Testis (tissue), 3 donors: ENCODE data around the gene MAMLD1. TPM values are rescaled to one million over a fixed set of nuclear protein-coding genes. Genes with fewer than 3 reads are reported as not detected.

Experiments
- DNase-seq: peaks from one replicate; pipeline ENCODE4 v3.0.0-alpha.2; 2019
- H3K27ac ChIP-seq, 2 donors: fragments of 200-600 bp; sonication (generic); one replicate each; pipeline ENCODE4 v1.5.1; 2019
- H3K27me3 ChIP-seq: fragments of 200-600 bp; sonication (generic); one replicate; pipeline ENCODE4 v1.5.1; 2019
- H3K36me3 ChIP-seq: fragments of 200-600 bp; sonication (generic); one replicate; pipeline ENCODE4 v1.5.1; 2017; ENCODE audit warnings: low read depth; ENCODE audit errors: missing control alignments
- H3K4me1 ChIP-seq: fragments of 200-600 bp; sonication (generic); one replicate; pipeline ENCODE4 v1.5.1; 2019
- H3K4me3 ChIP-seq, 2 donors: fragments of 200-600 bp; sonication (generic); one replicate each; pipeline ENCODE4 v1.5.1; 2017 to 2019
- H3K9me3 ChIP-seq: fragments of 200-600 bp; sonication (generic); one replicate; pipeline ENCODE4 v1.5.1; 2017
- CTCF ChIP-seq, 3 experiments: fragments of 450-650 bp in 2 of 3; fragments of 200-600 bp in 1 of 3; sonication (generic) in 1 of 3; IDR thresholded peaks; one replicate each; pipeline ENCODE4 v1.5.1; 2016 to 2019; ENCODE audit warnings: antibody characterized with exemption in 3 of 3, mild to moderate bottlenecking in 2 of 3, moderate library complexity in 1 of 3
- POLR2A ChIP-seq: fragments of 450-650 bp; IDR thresholded peaks from one replicate; pipeline ENCODE4 v1.6.1; 2017; ENCODE audit warnings: antibody characterized with exemption, mild to moderate bottlenecking, moderate library complexity
- WGBS, 2 donors: methylation state at CpG; one replicate each; pipeline ENCODE4 v1.1.5; 2018; 5-methylcytosine and 5-hydroxymethylcytosine counted together
- intact Hi-C: fragments of 100-400 bp; cut with DNase I; formaldehyde crosslinking; loops from one replicate; pipeline ENCODE4 v1.15.1; 2023; ENCODE audit warnings: low total_unique reads
- polyA plus RNA-seq: library from polyadenylated mRNA; stranded (reverse); fragments of 350-450 nt; fragmentation: Illumina TruSeq; extraction: RNeasy Lipid Tissue Mini Kit (QIAGEN cat#74804); gene quantifications from one replicate; pipeline ENCODE4 v1.2.3, GENCODE V29; 2014; ENCODE audit warnings: low read depth, low replicate concordance; ENCODE audit not compliant: insufficient read depth
- total RNA-seq, 2 donors: library from RNA; depleted of rRNA; stranded (reverse); fragments of >200 nt; gene quantifications; one replicate each; pipeline ENCODE4 v1.2.3, GENCODE V29; 2016

MAMLD1 gene
- total and polyA plus RNA-seq, 3 donors from 2014 or later: 31.3 to 91.5 (median 70.6) TPM

DNA sequence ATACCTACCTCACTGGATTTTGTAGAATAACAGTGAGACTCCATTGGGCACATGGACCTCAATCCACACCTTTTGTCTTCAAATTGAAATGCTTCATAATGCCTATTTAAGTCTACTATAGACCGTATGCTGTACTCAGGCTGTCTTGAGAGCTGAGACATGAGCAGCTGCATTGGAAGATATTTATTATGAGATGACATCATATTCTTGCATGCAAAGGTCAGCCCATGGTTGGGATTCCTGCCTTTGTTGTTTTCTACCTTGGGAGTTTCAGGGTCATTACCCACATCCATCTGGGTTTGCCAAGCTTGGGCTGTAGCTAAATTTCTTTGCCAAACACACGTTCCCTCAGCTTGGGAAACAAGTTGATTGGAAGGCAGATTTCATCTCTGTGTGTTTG is 33.2 kb upstream of the MAMLD1 start:
- TF ChIP-seq CTCF (IDR thresholded peaks at IDR 0.05) (no peak), POLR2A (no peak)
- DNase-seq: no peak
- Histone ChIP-seq H3K27ac (no peak overlapping the region), H3K36me3 (no peaks in the 10 kb centered on the region), H3K9me3 (no peaks in the 10 kb centered on the region), H3K4me3 (no peak overlapping the region), H3K27me3 (no peaks in the 10 kb centered on the region), H3K4me1 (no peaks in the 10 kb centered on the region)
- intact Hi-C loops: no loop called here
- WGBS, 2 donors: 75 to 91% methylated on average over 2 of the region's 2 CpGs

GRCh38 chrX:150332023-150332422 is 31.1 kb upstream of the MAMLD1 start:
- intact Hi-C loops: no loop called here
- 90 to 100% methylated on average over 2 of the region's 2 CpGs for WGBS, 2 donors
- TF ChIP-seq CTCF (IDR thresholded peaks at IDR 0.05) (no peak), POLR2A (no peak)
- no peaks in the 10 kb centered on the region for H3K9me3 ChIP-seq
- H3K4me3 ChIP-seq: no peak overlapping the region
- DNase-seq: no peak
- H3K36me3 ChIP-seq: no peaks in the 10 kb centered on the region
- H3K27ac ChIP-seq: no peak overlapping the region
- no peaks in the 10 kb centered on the region for H3K4me1 ChIP-seq
- H3K27me3 ChIP-seq: no peaks in the 10 kb centered on the region

DNA sequence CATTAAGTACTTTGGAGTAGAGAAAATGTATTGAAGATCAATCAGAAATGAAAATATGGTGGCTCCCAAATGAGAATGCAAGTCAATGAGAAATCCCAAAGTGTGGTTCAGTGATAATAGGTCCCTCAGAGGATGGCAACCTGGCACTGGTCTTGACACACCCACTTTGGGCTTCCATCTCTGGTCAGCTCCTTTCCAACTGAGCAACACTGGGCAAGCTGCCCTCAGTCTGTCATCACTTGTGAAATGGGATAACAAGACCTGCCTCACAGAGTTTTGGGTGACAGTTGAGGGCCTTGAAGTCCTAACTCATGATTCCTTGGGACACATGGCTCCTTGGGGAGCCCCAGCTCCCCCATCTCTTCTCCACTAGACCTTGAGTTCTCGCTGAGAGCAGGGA is 29.0 kb upstream of the MAMLD1 start:
- Histone ChIP-seq H3K4me1 (no peaks in the 10 kb centered on the region), H3K27ac (no peak overlapping the region), H3K4me3 (no peak overlapping the region), H3K9me3 (no peaks in the 10 kb centered on the region), H3K36me3 (no peaks in the 10 kb centered on the region), H3K27me3 (no peaks in the 10 kb centered on the region)
- intact Hi-C loops: no loop called here
- DNase-seq: no peak
- 89% methylated on average over 1 of the region's 1 CpG; no CpG with 5 or more reads in 1 of the 2 donors for WGBS, 2 donors
- TF ChIP-seq CTCF (IDR thresholded peaks at IDR 0.05) (no peak), POLR2A (no peak)

GRCh38 chrX:150334981-150335380 is 28.1 kb upstream of the MAMLD1 start:
- H3K4me1 ChIP-seq: no peaks in the 10 kb centered on the region
- H3K36me3 ChIP-seq: no peaks in the 10 kb centered on the region
- H3K4me3 ChIP-seq: no peak overlapping the region
- intact Hi-C loops: no loop called here
- H3K27me3 ChIP-seq: no peaks in the 10 kb centered on the region
- DNase-seq: no peak
- TF ChIP-seq POLR2A (no peak), CTCF (IDR thresholded peaks at IDR 0.05) (no peak)
- WGBS, 2 donors: 56% methylated on average over 2 of the region's 2 CpGs
- H3K9me3 ChIP-seq: no peaks in the 10 kb centered on the region
- no peak overlapping the region for H3K27ac ChIP-seq

- Histone ChIP-seq H3K4me3 (no peak overlapping the region), H3K27ac (no peak overlapping the region), H3K9me3 (no peaks in the 10 kb centered on the region), H3K27me3 (no peaks in the 10 kb centered on the region), H3K4me1 (no peaks in the 10 kb centered on the region), H3K36me3 (no peaks in the 10 kb centered on the region)
- 92% methylated on average over 5 of the region's 6 CpGs; no CpG with 5 or more reads in 1 of the 2 donors for WGBS, 2 donors
- DNase-seq: no peak
- TF ChIP-seq CTCF (IDR thresholded peaks at IDR 0.05): no peak
- no peak for TF ChIP-seq POLR2A
- intact Hi-C loops: no loop called here
These were observed 26.1 kb upstream of the MAMLD1 start for GRCh38 chrX:150337026-150337425.
